Measurements from ENCODE around the gene MYRIP.

DNA sequence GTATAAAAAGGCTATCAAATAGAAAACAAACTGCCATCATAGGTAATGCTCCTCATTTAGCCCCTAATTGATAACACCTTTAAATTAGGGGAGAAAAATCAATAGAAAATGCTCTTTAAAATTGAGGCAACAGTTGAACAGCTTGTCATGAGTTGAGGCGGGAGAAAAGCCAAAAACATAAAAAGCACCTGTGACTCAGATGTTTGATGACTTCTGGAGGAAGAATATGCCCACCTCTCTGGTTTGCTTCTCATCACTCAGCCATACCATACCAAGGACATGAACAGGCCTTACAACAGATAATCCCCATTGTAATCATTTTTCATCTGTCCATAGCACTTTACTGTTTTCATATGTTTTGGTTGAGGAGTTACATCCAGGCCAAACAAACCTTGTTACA is 246.0 kb downstream of the MYRIP start:
- TF ChIP-seq, protein P1, sequence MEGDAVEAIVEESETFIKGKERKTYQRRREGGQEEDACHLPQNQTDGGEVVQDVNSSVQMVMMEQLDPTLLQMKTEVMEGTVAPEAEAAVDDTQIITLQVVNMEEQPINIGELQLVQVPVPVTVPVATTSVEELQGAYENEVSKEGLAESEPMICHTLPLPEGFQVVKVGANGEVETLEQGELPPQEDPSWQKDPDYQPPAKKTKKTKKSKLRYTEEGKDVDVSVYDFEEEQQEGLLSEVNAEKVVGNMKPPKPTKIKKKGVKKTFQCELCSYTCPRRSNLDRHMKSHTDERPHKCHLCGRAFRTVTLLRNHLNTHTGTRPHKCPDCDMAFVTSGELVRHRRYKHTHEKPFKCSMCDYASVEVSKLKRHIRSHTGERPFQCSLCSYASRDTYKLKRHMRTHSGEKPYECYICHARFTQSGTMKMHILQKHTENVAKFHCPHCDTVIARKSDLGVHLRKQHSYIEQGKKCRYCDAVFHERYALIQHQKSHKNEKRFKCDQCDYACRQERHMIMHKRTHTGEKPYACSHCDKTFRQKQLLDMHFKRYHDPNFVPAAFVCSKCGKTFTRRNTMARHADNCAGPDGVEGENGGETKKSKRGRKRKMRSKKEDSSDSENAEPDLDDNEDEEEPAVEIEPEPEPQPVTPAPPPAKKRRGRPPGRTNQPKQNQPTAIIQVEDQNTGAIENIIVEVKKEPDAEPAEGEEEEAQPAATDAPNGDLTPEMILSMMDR (IDR thresholded peaks at IDR 0.05), result no peak
- no peak for TF ChIP-seq POLR2A (IDR thresholded peaks at IDR 0.05)

Measured in testis (tissue), 2 donors.